ENCODE data around the gene RNF17.
"Not testable (repeated sequence)": the region's sequence is repeated elsewhere in the genome, so short reads cannot be mapped to it uniquely, and the experiment has no call there.

DNA sequence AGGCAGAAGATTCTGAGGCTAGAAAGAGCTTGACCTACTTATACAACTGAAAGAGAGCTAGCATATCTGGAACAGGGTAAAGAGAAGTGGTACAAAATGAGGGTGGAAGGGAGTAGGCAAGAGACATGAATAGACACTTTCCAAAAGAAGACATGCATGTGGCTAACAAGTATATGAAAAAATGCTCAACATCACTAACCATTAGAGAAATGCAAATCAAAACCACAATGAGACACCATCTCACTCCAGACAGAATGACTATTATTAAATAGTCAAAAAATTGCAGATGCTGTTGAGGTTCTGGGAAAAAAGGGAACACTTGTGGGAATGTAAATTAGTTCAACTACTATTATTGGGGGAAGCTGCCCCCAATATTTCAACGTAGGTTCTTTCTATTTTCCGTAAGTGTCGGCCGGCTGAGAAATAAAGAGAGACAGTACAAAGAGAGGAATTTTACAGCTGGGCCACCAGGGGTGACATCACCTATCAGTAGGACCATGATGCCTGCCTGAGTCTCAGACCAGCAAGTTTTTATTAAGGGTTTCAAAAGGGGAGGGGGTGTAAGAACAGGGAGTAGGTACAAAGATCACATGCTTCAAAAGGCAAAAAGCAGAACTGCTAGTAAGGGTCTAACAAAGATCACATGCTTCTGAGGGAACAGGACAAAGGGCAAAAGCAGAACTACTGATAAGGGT, 32.9 kb upstream of the RNF17 start:
- TF ChIP-seq KLF9 (tag by site-specific recombination; IDR thresholded peaks at IDR 0.05; ENCODE audit: low read depth); TCF7L2 (IDR thresholded peaks at IDR 0.05; ENCODE audit: borderline replicate concordance, low read depth, low read length): not testable (repeated sequence)
- TF ChIP-seq, protein P1, sequence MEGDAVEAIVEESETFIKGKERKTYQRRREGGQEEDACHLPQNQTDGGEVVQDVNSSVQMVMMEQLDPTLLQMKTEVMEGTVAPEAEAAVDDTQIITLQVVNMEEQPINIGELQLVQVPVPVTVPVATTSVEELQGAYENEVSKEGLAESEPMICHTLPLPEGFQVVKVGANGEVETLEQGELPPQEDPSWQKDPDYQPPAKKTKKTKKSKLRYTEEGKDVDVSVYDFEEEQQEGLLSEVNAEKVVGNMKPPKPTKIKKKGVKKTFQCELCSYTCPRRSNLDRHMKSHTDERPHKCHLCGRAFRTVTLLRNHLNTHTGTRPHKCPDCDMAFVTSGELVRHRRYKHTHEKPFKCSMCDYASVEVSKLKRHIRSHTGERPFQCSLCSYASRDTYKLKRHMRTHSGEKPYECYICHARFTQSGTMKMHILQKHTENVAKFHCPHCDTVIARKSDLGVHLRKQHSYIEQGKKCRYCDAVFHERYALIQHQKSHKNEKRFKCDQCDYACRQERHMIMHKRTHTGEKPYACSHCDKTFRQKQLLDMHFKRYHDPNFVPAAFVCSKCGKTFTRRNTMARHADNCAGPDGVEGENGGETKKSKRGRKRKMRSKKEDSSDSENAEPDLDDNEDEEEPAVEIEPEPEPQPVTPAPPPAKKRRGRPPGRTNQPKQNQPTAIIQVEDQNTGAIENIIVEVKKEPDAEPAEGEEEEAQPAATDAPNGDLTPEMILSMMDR (tag by site-specific recombination; IDR thresholded peaks at IDR 0.05) = not testable (repeated sequence)
- TF ChIP-seq, protein P2, sequence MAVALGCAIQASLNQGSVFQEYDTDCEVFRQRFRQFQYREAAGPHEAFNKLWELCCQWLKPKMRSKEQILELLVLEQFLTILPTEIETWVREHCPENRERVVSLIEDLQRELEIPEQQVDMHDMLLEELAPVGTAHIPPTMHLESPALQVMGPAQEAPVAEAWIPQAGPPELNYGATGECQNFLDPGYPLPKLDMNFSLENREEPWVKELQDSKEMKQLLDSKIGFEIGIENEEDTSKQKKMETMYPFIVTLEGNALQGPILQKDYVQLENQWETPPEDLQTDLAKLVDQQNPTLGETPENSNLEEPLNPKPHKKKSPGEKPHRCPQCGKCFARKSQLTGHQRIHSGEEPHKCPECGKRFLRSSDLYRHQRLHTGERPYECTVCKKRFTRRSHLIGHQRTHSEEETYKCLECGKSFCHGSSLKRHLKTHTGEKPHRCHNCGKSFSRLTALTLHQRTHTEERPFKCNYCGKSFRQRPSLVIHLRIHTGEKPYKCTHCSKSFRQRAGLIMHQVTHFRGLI (tag by site-specific recombination; IDR thresholded peaks at IDR 0.05) = not testable (repeated sequence)
